ENCODE measurements around the gene GABBR2. TPM values are rescaled to one million over a fixed set of nuclear protein-coding genes. Genes with fewer than 3 reads are reported as not detected.

Gene GABBR2
- total and polyA plus RNA-seq, 2 donors (not counting 1 experiment from before 2014, with no cell fraction given): 0.03 TPM; not detected in 1

- ChIA-PET CTCF (no interaction called here), POLR2A (no interaction called here)
- H3K36me3 ChIP-seq (replicated peaks in 1 of 2; ENCODE audit: control extremely low read depth in 1 of 2, control insufficient read depth in 1 of 2, extremely low read depth in 1 of 2, insufficient read depth in 2 of 2, low read length in 1 of 2): no peaks in the 10 kb centered on the region
- Mint-ChIP-seq H3K4me3 (no peak overlapping the region), H3K9me3 (ENCODE audit: insufficient read depth) (no peaks in the 10 kb centered on the region), H3K27ac (no peak overlapping the region), H3K27me3 (peaks cover 40% of the 10 kb centered on the region), H3K4me1 (no peaks in the 10 kb centered on the region)
- no peaks in the 10 kb centered on the region for H3K79me2 ChIP-seq (ENCODE audit: control insufficient read depth, insufficient read depth, low read length)
- no peak for DNase-seq
- H3K4me3 ChIP-seq (ENCODE audit: control extremely low read depth in 1 of 5, extremely low read depth in 1 of 5, insufficient read depth in 1 of 5, low read depth in 2 of 5, low read length in 4 of 5): no peak overlapping the region
- H3K9me3 ChIP-seq (ENCODE audit: control extremely low read depth in 1 of 3, control insufficient read depth in 2 of 3, insufficient read depth in 1 of 3, low read length in 2 of 3): no peaks in the 10 kb centered on the region
- H3K27ac ChIP-seq (ENCODE audit: low read length in 2 of 2): no peak overlapping the region
- TF ChIP-seq EZH2 (IDR thresholded peaks at IDR 0.05; ENCODE audit: borderline replicate concordance, insufficient read depth, low read depth, low read length, poor library complexity, severe bottlenecking): no peak
- TF ChIP-seq, protein P1, sequence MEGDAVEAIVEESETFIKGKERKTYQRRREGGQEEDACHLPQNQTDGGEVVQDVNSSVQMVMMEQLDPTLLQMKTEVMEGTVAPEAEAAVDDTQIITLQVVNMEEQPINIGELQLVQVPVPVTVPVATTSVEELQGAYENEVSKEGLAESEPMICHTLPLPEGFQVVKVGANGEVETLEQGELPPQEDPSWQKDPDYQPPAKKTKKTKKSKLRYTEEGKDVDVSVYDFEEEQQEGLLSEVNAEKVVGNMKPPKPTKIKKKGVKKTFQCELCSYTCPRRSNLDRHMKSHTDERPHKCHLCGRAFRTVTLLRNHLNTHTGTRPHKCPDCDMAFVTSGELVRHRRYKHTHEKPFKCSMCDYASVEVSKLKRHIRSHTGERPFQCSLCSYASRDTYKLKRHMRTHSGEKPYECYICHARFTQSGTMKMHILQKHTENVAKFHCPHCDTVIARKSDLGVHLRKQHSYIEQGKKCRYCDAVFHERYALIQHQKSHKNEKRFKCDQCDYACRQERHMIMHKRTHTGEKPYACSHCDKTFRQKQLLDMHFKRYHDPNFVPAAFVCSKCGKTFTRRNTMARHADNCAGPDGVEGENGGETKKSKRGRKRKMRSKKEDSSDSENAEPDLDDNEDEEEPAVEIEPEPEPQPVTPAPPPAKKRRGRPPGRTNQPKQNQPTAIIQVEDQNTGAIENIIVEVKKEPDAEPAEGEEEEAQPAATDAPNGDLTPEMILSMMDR (IDR thresholded peaks at IDR 0.05): no peak
- no peak for ATAC-seq (ENCODE audit: low read depth)
- H2AFZ ChIP-seq (ENCODE audit: insufficient read depth, low read depth, low read length, poor library complexity, severe bottlenecking): no peak overlapping the region
- intact Hi-C loops (cut with micrococcal nuclease): loop anchor here (10.0 kb wide), 1 partner anchor 206 kb away; no protein-coding TSS in a partner anchor
- H3K4me1 ChIP-seq (ENCODE audit: control insufficient read depth in 2 of 2, insufficient read depth in 2 of 2, low read length in 2 of 2): no peaks in the 10 kb centered on the region
- H4K20me1 ChIP-seq (ENCODE audit: control insufficient read depth, insufficient read depth, low read length, poor library complexity, severe bottlenecking): no peaks in the 10 kb centered on the region
- H3K9ac ChIP-seq (ENCODE audit: low read length): no peak overlapping the region
- WGBS (ENCODE audit: insufficient coverage): 60% methylated on average over 1 of the region's 3 CpGs
- H3K27me3 ChIP-seq (replicated peaks in 1 of 4; ENCODE audit: control extremely low read depth in 1 of 4, control insufficient read depth in 3 of 4, insufficient read depth in 4 of 4, low read length in 3 of 4): peaks cover 0 to 8% (median 4%) of the 10 kb centered on the region in 4 experiments
- H3K4me2 ChIP-seq (replicated peaks; ENCODE audit: low read depth, low read length, poor library complexity, severe bottlenecking): no peak overlapping the region
Measured at GRCh38 chr9:98521141-98521540, 187.6 kb downstream of the GABBR2 start.

GRCh38 chr9:98520221-98520960, 188.3 kb downstream of the GABBR2 start:
- Mint-ChIP-seq H3K4me1 (no peaks in the 10 kb centered on the region), H3K27ac (no peak overlapping the region), H3K4me3 (no peak overlapping the region), H3K9me3 (ENCODE audit: insufficient read depth) (no peaks in the 10 kb centered on the region), H3K27me3 (peaks cover 37% of the 10 kb centered on the region)
- TF ChIP-seq, protein P1 (IDR thresholded peaks at IDR 0.05): no peak
- TF ChIP-seq EZH2 (IDR thresholded peaks at IDR 0.05; ENCODE audit: borderline replicate concordance, insufficient read depth, low read depth, low read length, poor library complexity, severe bottlenecking): no peak
- no peaks in the 10 kb centered on the region for H3K36me3 ChIP-seq (replicated peaks in 1 of 2; ENCODE audit: control extremely low read depth in 1 of 2, control insufficient read depth in 1 of 2, extremely low read depth in 1 of 2, insufficient read depth in 2 of 2, low read length in 1 of 2)
- no peak overlapping the region for H2AFZ ChIP-seq (ENCODE audit: insufficient read depth, low read depth, low read length, poor library complexity, severe bottlenecking)
- no peak overlapping the region for H3K4me3 ChIP-seq (ENCODE audit: control extremely low read depth in 1 of 5, extremely low read depth in 1 of 5, insufficient read depth in 1 of 5, low read depth in 2 of 5, low read length in 4 of 5)
- no peak overlapping the region for H3K9ac ChIP-seq (ENCODE audit: low read length)
- intact Hi-C loops (cut with micrococcal nuclease): loop anchor here (10.0 kb wide), 1 partner anchor 206 kb away; no protein-coding TSS in a partner anchor
- peaks cover 0 to 8% (median 3%) of the 10 kb centered on the region in 4 experiments for H3K27me3 ChIP-seq (replicated peaks in 1 of 4; ENCODE audit: control extremely low read depth in 1 of 4, control insufficient read depth in 3 of 4, insufficient read depth in 4 of 4, low read length in 3 of 4)
- CTCF ChIA-PET: no interaction called here
- H3K4me1 ChIP-seq (ENCODE audit: control insufficient read depth in 2 of 2, insufficient read depth in 2 of 2, low read length in 2 of 2): no peaks in the 10 kb centered on the region
- H4K20me1 ChIP-seq (ENCODE audit: control insufficient read depth, insufficient read depth, low read length, poor library complexity, severe bottlenecking): no peaks in the 10 kb centered on the region
- no peak overlapping the region for H3K27ac ChIP-seq (ENCODE audit: low read length in 2 of 2)
- POLR2A ChIA-PET: no interaction called here
- ATAC-seq (ENCODE audit: low read depth) (no peak), DNase-seq (no peak)
- no peak overlapping the region for H3K4me2 ChIP-seq (replicated peaks; ENCODE audit: low read depth, low read length, poor library complexity, severe bottlenecking)
- 82% methylated on average over 2 of the region's 7 CpGs for WGBS (ENCODE audit: insufficient coverage)
- H3K9me3 ChIP-seq (ENCODE audit: control extremely low read depth in 1 of 3, control insufficient read depth in 2 of 3, insufficient read depth in 1 of 3, low read length in 2 of 3): no peaks in the 10 kb centered on the region
- H3K79me2 ChIP-seq (ENCODE audit: control insufficient read depth, insufficient read depth, low read length): no peaks in the 10 kb centered on the region

Measured in B cell (primary cell).